BJ (cell line): ENCODE measurements around the gene OXSR1. TPM values are rescaled to one million over a fixed set of nuclear protein-coding genes. Genes with fewer than 3 reads are reported as not detected.

ENCODE experiments used
- CTCF ChIA-PET: fragments of 350-600 bp; formaldehyde crosslinking; extraction: SDS; loops from one replicate; lab custom pipeline; 2021; ENCODE audit warnings: antibody characterized with exemption, inconsistent platforms; lab: Yijun Ruan, JAX
- POLR2A ChIA-PET: fragments of 300-600 bp; sonication (Branson Sonifier 250); formaldehyde crosslinking; extraction: SDS; loops from one replicate; lab custom pipeline; 2021; ENCODE audit warnings: antibody characterized with exemption; lab: Charles Lee
- DNase-seq: peaks from one replicate; pipeline ENCODE4 v3.0.0-alpha.2; 2011; ENCODE audit warnings: low read depth
- H3K27me3 ChIP-seq: 2 replicates; pipeline ENCODE4 v1.6.0; 2011; ENCODE audit warnings: low read length; ENCODE audit not compliant: control insufficient read depth, insufficient read depth
- H3K36me3 ChIP-seq: 2 replicates; pipeline ENCODE4 v1.5.1; 2011; ENCODE audit warnings: low read length; ENCODE audit not compliant: control insufficient read depth, insufficient read depth
- H3K4me3 ChIP-seq: 2 replicates; pipeline ENCODE4 v1.5.1; 2011; ENCODE audit warnings: low read depth, mild to moderate bottlenecking, control low read depth, low read length
- polyA plus RNA-seq: library from polyadenylated mRNA; depleted of rRNA; stranded (reverse); fragments of >200 nt; gene quantifications from 2 replicates; pipeline ENCODE4 v1.2.3, GENCODE V29; 2011; rRNA removed
- small RNA-seq: library from RNA; depleted of rRNA; stranded (forward); fragments of <200 nt; gene quantifications from one replicate; pipeline ENCODE3, GENCODE V24; 2012; ENCODE audit warnings: low replicate concordance, low read depth; ENCODE audit not compliant: insufficient read length
- TF ChIP-seq, protein P1 (sequence below): IDR thresholded peaks from 2 replicates; pipeline ENCODE4 v1.5.1; 2011; ENCODE audit warnings: low read depth, mild to moderate bottlenecking, control low read depth, inconsistent platforms, low read length, moderate library complexity; ENCODE audit not compliant: insufficient read depth

The OXSR1 gene
- polyA plus RNA-seq, 1 experiment = 27.6 TPM

DNA sequence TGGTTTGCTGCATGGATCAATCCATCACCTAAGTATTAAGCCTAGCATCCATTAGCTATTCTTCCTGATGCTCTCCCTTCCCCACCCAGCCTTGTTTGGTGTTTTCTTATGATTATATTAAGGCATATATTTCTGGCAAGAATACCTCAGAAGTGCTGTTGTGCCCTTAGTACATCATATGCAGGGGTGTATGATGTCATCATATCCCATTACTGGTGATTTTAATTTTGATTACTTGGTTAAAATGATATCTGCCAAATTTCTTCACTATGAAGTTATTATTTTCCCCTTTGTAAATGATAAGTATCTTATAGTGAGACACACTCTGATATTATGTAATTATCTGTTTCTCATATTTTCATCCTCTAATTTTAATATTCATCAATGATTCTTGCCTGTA is 132.2 kb downstream of the OXSR1 start:
- POLR2A ChIA-PET = no interaction called here
- CTCF ChIA-PET = interaction anchor here (0.6 to 4.0 kb wide), 22 partner anchors 8 to 323 kb away, joined by 3 to 32 read pairs (median 4); partner anchors contain the start of genes ACAA1, SLC22A14 and XYLB

DNA sequence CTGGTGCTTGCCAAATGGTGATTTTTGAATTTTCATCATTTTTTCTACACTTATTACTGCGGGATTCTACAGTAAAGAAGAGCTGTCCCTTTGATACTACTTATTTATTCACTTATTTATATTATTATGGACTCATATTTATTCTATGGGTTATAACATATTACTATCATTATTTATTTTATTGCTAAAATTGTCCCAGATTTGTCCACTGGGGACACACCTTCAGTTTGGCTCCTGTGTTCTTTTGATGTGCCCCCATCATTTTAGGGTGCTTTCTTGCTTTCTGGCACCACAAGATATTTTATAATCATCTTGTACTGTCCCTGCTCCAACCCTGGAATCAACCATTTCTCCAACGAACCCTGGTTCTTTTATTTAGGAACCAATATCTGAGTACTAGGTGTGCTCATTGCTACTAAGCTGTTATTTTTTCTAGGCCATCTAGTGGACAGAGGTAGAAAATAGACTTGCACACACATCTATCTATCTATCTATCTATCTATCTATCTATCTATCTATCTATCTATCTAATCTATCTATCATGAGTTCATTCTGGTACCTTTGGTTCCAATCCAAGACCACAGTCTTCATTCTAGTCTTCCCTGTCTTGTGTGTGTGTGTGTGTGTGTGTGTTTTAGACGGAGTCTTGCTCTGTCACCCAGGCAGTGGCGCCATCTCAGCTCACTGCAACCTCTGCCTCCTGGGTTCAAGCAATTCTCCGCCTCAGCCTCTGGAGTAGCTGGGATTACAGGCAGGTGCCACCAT is 132.8 kb downstream of the OXSR1 start:
- TF ChIP-seq, protein P1, sequence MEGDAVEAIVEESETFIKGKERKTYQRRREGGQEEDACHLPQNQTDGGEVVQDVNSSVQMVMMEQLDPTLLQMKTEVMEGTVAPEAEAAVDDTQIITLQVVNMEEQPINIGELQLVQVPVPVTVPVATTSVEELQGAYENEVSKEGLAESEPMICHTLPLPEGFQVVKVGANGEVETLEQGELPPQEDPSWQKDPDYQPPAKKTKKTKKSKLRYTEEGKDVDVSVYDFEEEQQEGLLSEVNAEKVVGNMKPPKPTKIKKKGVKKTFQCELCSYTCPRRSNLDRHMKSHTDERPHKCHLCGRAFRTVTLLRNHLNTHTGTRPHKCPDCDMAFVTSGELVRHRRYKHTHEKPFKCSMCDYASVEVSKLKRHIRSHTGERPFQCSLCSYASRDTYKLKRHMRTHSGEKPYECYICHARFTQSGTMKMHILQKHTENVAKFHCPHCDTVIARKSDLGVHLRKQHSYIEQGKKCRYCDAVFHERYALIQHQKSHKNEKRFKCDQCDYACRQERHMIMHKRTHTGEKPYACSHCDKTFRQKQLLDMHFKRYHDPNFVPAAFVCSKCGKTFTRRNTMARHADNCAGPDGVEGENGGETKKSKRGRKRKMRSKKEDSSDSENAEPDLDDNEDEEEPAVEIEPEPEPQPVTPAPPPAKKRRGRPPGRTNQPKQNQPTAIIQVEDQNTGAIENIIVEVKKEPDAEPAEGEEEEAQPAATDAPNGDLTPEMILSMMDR = peak; percentile 52
- POLR2A ChIA-PET = no interaction called here
- CTCF ChIA-PET = interaction anchor here (0.6 to 4.0 kb wide), 23 partner anchors 9 to 323 kb away, joined by 3 to 32 read pairs (median 4); partner anchors contain the start of genes ACAA1, SLC22A14 and XYLB
- Histone ChIP-seq H3K27me3 (no peaks in the 10 kb centered on the region; the same call in 1 of the 2 replicates), H3K4me3 (no peak overlapping the region), H3K36me3 (no peaks in the 10 kb centered on the region)
- DNase-seq = no peak

More for the DNA sequence above, 132.2 kb downstream of the OXSR1 start:
- H3K4me3 ChIP-seq = no peak overlapping the region
- no peaks in the 10 kb centered on the region for H3K36me3 ChIP-seq
- no peaks in the 10 kb centered on the region; the same call in 1 of the 2 replicates for H3K27me3 ChIP-seq
- DNase-seq = no peak
- TF ChIP-seq, protein P1 = no peak

Small RNA genes lying within 50 kb of the gene (small RNA-seq; reads per million reads assigned to genes)
- gene RF00019 = not detected
- not detected for gene RNU6-235P

Other genes with a start within 250 kb of the OXSR1 start
- 4.9 and 8.8 TPM in 2 replicates for gene VILL, start 174.8 kb upstream of the OXSR1 start, polyA plus RNA-seq
- 7.6 and 12.3 TPM in 2 replicates for gene PLCD1, start 135.9 kb upstream of the OXSR1 start, polyA plus RNA-seq
- gene DLEC1, start 126.3 kb upstream of the OXSR1 start, polyA plus RNA-seq = 0.02 and 0.06 TPM in 2 replicates
- 54.7 and 81.8 TPM in 2 replicates for gene ACAA1, start 28.4 kb upstream of the OXSR1 start, polyA plus RNA-seq
- 28.4 and 45.6 TPM in 2 replicates for gene MYD88, start 26.9 kb upstream of the OXSR1 start, polyA plus RNA-seq
- gene SLC22A13, start 100.3 kb downstream of the OXSR1 start, polyA plus RNA-seq = 0.13 and 0.15 TPM in 2 replicates
- gene SLC22A14, start 116.8 kb downstream of the OXSR1 start, polyA plus RNA-seq = 0.15 and 0.33 TPM in 2 replicates
- 3.0 and 3.2 TPM in 2 replicates for gene XYLB, start 181.2 kb downstream of the OXSR1 start, polyA plus RNA-seq